IPS-11a (cell line): ENCODE measurements around the gene TNFRSF25.

Experiments used
- H3K4me3 ChIP-seq: one replicate; pipeline ENCODE4 v1.5.1; 2013; ENCODE audit warnings: low read depth, low read length, control low read depth

The TNFRSF25 gene, protein sequence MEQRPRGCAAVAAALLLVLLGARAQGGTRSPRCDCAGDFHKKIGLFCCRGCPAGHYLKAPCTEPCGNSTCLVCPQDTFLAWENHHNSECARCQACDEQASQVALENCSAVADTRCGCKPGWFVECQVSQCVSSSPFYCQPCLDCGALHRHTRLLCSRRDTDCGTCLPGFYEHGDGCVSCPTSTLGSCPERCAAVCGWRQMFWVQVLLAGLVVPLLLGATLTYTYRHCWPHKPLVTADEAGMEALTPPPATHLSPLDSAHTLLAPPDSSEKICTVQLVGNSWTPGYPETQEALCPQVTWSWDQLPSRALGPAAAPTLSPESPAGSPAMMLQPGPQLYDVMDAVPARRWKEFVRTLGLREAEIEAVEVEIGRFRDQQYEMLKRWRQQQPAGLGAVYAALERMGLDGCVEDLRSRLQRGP

DNA sequence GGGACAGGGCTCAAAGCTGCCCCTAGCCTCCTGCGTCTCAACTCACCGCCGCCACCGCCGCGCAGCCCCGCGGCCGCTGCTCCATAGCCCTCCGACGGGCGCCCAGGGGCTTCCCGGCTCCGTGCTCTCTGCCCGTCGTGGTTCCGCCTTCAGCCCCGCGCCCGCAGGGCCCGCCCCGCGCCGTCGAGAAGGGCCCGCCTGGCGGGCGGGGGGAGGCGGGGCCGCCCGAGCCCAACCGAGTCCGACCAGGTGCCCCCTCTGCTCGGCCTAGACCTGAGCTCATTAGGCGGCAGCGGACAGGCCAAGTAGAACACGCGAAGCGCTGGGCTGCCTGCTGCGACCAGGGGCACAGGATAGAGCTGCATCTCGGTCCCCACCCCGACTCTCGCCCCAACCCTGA is at the start of gene TNFRSF25:
TNFRSF25 (minus strand) TSS at position 151 of the 400 bp plus-strand sequence; CDS start at position 85, 66 bp downstream.
- no peak within 1 kb of the TSS for H3K4me3 ChIP-seq

DNA sequence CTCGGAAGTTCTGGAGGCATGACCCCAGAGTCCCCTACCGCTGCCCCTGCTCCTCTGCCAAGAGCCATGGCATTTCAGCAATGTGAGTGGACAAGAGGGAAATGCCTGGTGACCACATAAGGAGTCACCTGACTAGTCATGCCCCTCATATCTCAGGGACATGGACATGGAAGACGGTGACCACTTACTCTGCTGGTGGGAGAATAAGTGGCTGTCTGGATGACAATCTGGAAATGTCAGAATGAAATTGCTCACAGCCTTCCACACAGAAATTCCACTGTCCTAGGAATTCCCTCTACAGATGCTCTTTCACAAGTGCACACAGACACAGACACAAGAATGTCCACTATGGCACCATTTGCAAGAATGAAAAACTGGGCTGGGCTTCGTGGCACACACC is 49.8 kb upstream of the TNFRSF25 start:
- H3K4me3 ChIP-seq, result no peak overlapping the region

DNA sequence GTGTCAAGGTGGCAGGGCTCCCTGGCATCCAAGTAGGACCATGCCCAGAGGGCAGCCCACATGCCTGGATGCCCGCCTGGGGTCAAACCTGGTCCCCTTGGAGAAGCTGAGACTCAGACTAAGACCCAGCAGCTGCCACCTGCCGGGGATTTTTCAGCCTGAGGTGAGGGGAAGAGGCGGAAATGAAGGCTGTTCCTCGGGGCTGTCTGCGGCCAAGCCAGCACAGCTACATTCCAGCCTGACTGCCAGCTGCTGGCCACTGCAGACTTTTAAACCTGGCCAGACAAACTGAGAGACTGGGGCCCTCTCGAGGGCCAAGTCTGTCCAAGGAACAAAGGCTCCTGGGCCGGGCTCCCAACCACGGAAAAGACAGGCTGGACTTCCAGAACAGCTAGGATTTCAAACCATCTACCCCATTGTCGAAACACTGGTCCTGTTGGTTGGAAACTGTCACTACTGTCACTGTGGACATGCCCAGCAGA is 47.4 kb upstream of the TNFRSF25 start:
- no peak overlapping the region for H3K4me3 ChIP-seq

DNA sequence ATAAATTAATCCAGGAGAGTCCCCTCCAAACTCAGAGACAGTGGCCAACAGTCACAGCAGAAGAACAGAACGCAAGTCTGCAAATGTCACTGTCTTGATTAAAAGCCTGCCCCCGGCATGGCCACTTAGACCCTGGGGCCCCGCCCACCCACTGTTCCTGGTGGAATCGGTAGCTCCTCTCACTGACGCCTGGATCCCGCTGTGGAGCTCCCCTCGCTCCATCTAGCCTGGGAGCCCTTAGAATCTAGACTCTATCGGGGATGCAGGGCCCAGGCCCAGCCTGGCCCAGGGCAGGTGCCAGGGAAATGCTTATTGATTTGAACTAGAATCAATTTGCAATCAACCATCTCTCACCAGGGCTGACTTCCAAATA is 46.9 kb upstream of the TNFRSF25 start:
- no peak overlapping the region for H3K4me3 ChIP-seq

DNA sequence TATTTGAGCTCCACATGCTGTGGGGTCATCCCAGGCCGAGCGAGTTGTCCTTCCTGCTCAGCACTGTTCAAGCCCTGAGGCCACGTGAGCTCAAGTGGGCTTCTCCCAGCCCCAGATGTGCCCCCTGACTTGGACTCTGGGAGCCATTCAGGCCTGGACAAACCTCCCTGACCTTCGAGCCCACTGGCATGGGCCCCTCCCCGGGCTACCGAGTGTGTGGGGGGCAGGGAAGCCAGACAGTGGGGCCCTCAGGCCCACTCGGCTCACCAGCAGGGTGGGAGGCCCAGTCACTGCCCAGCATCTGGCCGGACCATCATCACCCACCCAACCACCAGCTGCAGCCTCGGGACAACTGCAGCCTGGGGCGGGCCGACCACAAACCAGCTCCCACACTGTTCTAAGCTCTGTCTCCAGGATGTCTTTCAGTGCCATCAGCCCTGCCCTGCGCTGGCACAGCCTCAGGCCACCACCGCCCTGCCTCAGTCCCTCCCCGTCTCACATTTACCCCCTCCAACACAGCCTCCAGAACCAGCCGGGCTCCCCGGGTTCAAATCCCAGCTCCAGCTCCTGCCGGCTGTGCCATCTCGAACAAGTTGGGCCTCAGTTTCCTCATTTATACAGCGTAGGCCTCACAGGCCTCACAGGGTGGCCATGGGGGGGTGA is 46.4 kb upstream of the TNFRSF25 start:
- no peak overlapping the region for H3K4me3 ChIP-seq

DNA sequence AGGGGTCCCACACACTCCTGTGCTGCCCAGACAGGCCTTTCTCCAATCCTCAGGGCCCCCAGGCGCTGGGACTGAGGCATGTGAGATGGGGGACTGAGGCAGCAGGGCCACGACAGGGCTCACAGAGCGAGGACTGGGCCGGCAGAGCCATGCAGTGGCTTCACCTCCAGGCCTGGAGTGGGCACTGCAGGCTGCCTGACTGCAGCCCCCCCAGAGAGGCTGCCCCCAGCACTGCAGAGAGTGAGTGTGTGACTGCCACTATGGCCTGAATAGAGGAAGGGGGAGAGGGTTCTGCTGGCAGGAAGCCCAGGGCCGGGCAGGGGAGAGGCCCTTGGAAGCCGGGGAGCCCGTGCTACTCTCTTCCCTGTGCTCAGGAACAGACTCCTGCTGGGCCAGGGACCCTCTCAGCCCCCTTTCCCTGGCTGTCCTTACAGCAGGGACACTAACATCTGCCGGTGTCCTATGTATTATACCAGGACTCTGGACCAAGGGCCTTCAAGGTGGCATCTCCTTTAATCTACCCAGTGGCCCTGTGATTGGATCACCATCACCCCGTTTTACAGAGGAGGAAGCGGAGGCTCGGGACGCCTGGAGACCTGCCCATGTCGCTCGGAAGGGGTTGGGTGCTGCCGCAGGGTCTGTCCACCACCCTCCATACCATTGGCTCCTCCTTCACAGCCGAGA is 45.7 kb upstream of the TNFRSF25 start:
- H3K4me3 ChIP-seq, result no peak overlapping the region

DNA sequence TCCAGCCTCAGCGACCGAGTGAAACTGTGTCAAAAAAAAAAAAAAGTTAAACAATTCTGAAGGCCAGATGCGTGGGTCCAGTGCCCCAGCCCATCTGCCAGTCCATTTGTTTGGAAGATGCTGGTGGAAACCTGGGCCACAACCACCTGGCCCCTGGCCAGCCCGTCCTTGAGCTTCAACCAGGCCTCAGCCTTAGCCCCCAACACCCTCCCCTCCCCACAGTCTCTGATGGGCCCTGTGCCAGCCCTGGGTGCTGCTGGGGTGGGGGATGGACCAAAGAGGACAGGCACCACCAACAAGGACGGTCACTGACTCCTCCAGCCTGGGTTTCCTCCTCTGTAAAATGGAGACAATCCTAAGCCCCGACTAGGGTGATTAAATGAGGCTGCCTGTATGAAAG is 45.1 kb upstream of the TNFRSF25 start:
- no peak overlapping the region for H3K4me3 ChIP-seq

DNA sequence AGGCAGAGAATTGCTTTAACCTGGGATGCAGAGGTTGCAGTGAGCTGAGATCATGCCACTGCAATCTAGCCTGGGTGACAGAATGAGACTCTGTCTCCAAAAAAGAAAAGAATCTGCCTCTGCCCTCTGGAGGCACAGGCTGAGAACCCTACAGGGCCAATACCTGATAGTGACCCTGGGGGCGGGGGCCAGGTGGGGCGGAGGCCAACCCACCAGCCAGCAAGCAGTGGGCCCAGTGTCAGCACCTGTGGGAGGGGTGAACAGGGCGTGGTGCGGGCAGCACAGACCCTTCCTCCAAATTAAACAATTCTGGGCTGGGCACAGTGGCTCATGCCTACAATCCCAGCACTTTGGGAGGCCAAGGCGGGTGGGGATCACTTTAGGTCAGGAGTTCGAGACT is 44.5 kb upstream of the TNFRSF25 start:
- no peak overlapping the region for H3K4me3 ChIP-seq

DNA sequence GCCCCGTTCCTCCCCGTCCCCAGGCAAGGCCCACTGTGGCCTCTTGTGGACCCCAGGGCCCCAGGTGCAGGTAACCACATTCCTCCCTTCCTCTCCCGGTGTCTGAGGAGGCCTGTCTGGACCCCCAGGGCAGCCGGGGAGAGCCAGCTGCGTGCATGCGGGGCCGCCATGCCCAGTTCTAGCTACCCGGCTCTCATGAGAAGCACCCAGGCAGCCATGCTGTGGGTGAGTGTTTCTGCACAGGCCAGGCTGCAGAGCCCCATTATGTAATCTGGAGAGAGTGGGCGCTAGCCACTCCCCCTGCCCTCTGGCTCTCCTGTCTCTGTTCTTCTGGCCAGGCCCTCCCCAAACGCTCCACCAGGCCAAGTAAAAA is 43.9 kb upstream of the TNFRSF25 start:
- no peak overlapping the region for H3K4me3 ChIP-seq

DNA sequence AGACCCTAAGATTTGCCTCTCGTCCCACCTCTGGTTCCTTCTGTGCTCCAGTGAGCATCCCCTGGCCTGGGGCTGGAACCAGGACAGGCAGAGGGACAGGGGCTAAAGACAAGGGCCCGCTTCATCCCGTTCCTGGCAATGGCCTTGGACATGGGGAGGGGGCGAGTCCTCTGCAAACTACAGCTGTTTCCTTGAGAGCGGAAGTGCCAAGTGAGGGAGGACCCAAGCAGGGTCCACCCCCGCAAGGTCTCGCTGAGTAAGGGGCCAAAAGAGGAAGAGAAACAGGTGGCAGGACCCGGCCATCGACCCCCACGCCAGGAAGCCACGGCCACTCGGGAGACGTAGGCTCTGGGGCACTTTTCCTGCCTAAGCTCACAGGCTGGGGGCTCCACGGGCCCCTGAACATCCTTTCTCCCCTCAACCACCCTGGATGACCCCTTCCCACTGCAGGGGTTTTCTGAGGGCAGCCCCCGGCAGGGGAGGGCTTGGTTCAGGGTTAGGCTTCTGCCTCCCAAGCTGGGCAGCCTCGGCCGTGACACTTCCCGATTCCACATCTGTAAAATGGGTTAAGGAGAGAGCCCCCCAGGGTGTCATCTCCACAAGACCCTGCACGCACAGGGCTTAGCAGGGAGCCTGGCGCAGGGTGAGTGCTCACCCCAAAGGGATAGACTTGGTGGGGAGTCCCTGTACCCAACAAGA is 43.4 kb upstream of the TNFRSF25 start:
- H3K4me3 ChIP-seq, result no peak overlapping the region

DNA sequence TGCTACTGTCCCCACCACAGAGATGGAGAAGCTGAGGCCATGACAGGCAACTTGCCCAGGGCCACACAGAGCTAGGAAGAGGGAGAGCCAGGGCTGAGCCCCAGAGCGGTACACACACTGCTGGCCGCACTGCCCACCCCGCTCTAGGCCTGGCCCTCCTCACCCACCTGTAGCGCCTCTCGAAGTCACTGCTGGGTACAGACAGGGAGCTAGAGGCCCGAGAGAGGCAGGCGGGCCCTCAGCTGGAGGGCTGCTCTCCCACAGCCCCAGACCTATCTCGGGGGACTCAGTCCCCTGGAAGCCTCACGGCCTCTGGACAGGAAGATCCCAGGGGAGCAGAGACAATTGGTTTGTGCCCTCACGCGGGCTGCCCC is 42.8 kb upstream of the TNFRSF25 start:
- no peak overlapping the region for H3K4me3 ChIP-seq

DNA sequence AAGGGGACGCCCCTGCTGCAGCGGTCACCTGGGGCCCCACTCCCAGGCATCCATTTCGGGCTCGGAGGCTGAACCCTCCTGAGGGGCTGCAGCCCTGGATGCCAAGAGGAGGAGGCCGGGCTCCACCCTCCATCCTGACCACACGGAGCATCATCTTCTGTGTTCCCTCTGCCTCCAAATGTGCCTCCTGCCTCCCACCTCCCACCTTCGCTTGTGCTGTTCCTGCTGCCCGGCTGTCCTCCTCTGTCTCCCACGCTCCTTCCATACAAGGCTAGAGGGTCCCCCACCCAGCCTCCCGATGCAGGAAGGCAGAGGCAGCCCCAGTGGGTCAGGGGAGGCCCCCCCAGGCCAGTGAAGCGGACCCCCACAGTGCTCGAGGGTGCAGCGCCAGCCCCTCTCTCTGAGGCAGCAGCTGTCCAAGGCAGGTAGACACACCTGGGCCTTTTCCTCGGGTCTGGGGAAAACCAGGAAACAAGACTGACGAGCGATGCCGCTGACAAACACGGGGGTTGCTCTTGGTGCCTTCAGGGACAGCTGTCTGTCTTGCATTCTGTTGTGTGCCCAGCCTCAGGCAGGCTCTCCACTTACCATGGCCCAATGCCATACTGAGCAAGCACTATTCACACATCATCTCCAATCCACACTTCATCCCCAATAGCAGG is 42.3 kb upstream of the TNFRSF25 start:
- H3K4me3 ChIP-seq, result no peak overlapping the region

DNA sequence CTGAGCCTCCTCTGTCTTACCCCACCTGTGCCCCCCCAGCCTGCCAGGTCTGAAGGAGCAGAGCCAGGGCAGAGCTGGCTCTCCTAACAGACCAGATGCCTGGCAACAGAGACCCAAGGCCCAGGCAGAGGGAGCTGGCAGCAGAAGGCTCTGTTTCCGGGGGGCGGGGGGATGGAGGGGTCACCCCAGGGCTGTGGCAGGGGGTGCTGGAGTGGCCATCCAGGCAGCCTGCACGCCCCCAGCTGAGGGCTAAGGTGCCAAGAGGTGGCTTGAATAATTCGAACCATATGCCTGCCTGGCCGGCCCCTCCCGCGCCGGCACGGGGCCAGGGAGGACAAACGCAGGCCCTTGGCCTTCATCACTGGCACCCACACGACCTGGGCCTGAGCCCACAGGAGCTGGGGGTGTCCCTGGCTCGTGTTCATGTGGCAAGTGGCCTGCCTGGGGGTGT is 41.5 kb upstream of the TNFRSF25 start:
- H3K4me3 ChIP-seq, result no peak overlapping the region

DNA sequence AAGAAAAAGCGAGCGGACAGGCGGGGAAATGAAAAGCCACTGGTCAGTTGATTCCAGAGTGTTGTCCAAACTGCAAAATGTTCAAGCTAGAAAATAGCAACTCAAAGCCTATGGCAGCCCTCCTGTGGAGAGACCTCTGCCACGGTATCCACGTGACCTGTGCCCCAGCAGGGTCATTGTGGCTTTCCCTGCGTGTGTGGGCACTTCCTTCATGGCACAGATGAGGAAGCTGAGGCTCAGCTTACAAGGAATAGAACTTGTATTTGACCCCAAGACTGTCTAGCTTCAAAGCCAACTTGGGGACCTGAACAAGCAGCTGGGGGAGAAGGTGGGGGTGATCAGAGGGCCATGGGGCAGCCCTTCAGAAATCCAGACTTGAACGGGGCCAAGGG is 41.1 kb upstream of the TNFRSF25 start:
- H3K4me3 ChIP-seq, result no peak overlapping the region

DNA sequence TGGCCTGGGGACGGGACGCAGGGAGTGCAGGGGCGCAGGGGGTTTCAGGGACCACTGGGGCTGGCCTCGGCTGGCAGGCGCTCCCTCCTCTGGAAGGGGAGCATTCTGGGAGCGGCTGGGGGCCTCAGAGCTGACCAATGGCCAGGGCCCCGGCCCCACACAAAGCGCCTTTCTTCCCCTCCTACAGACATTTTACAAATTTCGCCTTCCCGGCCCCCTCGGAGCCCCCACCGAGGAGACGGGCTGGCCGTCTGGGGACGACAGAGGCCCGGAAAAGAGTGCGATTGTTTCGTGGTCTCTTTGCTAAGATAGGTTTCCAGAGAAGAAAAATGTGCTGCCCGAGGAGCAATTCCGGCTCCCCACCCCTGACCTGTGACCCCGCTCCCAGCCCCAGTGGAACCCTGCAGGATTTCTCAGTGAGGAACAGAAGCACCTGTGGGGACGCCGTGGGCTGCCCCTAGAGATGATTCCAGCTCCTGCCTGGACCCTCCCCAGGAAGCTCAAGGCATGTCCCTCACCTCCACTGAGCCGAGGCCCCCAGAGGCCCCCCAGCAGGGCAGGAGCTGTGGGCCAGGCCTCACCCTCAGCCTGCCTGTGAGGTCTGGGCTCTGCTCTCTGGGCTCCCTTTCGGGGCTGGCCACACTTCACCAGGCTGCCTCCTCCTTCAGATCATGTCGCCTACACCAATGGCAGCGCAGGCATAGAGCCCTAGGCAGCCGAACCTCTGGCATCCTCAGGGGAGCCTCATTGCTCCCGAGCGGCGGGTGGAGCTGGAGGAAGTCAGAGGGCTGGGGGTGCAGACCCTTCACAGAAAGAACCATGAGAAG is 40.5 kb upstream of the TNFRSF25 start:
- no peak overlapping the region for H3K4me3 ChIP-seq

DNA sequence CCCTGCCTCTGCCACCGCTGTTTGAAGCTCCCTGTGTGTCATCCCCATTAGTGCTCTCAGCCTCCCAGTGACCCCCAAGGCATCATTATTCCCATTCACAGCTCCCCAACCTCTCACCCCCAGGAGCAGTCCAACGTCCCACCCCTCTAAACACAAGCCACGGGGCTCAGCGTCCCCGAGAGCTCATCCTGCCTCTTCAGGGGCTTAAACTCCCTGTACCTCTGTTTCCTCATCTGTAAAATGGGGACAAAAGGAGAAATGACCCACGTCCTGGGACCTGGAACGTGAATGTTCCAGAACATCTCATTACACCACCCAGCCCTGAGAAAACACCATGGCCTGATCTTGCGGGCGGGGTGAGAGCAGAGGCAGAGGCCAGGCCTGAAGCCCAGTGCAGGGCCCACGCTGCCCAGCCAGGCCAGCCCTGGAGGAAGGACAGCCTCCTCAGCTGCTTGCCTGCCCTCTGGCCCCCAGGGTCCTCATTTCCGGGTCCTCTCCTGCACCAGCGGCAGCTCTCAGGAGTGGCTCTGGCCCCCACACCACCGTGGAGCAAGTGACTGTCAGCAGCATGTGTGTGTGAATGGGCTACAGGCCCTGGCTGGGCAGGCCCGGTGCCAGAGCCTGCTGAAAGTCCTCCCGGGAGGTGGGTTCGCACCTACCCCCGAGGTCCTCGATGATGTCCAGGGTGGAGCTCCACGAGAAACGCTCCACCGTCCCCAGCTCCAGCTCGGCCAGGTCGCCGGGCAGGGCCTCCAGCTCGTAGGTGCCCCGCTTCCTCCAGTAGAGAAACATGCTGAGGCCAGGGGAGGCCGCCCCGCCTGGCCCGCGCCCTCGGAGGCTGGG is 39.6 kb upstream of the TNFRSF25 start:
- H3K4me3 ChIP-seq, result no peak overlapping the region

DNA sequence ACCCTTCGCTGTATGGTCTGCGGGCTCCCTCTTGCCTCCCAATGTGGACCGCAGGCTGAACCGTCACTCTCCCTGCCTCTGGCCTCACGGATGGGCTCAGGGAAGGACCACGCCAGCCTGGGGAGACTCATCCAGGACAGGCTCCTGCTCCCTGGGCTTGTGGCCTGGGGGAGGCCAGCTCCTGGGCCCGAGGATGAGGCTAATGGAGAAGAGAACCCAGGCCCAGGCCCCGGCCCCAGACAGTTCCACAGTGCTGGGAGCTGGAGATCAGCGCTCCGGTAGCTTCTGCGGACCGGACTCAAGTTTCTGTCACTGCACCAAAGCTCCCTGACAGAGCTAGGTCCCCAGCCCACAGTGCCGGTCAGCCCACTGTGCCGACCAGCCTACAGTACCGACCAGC is 38.9 kb upstream of the TNFRSF25 start:
- no peak overlapping the region for H3K4me3 ChIP-seq

DNA sequence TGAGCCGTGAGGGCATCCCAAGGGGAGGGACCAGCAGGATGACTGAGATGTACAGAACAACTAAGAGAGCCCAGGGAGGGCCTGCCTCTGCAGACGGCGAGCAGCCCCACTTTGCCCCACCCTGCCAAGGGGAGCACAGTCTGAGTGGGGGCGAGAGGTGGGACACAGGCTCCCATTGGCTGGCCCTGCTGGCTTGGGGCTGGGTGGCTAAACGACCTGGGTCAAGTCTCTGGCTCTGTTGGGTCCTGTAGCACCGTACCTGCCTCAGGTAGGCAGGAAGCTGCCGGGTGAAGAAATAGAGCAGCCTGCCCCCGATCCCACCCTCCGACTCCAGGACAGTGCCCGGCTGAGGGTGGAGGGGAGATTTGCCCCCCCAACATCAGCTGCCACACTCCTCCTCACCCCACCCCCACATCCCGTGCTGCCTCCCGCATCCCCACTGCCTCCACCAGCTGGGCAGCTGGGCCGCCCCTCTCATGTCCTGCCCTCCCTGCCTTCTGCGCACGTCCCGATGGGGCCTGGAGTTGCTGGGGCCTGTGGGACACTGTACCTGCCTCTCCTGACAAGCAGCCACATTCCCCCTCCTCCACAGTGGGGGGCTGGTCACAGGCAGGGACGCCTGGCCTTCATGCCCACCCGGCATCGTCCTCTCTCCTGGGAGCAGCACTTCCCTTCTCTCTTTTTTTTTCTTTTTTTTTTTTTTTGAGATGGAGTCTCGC is 38.1 kb upstream of the TNFRSF25 start:
- no peak overlapping the region for H3K4me3 ChIP-seq
